ENCODE data around the gene ZCWPW1.
"Not testable (repeated sequence)": the region's sequence is repeated elsewhere in the genome, so short reads cannot be mapped to it uniquely, and the experiment has no call there.

ZCWPW1 gene

GRCh38 chr7:100387695-100388094, 40.8 kb downstream of the ZCWPW1 start:
- Histone ChIP-seq H3K9me3 (ENCODE audit: control insufficient read depth, low read length) (no peaks in the 10 kb centered on the region), H3K36me3 (ENCODE audit: control insufficient read depth, insufficient read depth, low read length) (no peaks in the 10 kb centered on the region), H3K4me3 (ENCODE audit: low read length) (no peak overlapping the region), H3K9ac (ENCODE audit: low read length) (no peak overlapping the region), H3K27me3 (ENCODE audit: control insufficient read depth, insufficient read depth, low read length) (no peaks in the 10 kb centered on the region), H3K4me1 (ENCODE audit: control insufficient read depth, insufficient read depth, low read length) (no peaks in the 10 kb centered on the region)

GRCh38 chr7:100386940-100387339, 41.6 kb downstream of the ZCWPW1 start:
- Histone ChIP-seq H3K27me3 (ENCODE audit: control insufficient read depth, insufficient read depth, low read length) (no peaks in the 10 kb centered on the region), H3K4me3 (ENCODE audit: low read length) (no peak overlapping the region), H3K4me1 (ENCODE audit: control insufficient read depth, insufficient read depth, low read length) (no peaks in the 10 kb centered on the region), H3K36me3 (ENCODE audit: control insufficient read depth, insufficient read depth, low read length) (no peaks in the 10 kb centered on the region), H3K9ac (ENCODE audit: low read length) (no peak overlapping the region), H3K9me3 (ENCODE audit: control insufficient read depth, low read length) (no peaks in the 10 kb centered on the region)

- Histone ChIP-seq H3K27me3 (ENCODE audit: control insufficient read depth, insufficient read depth, low read length) (peaks cover 2% of the 10 kb centered on the region), H3K4me1 (ENCODE audit: control insufficient read depth, insufficient read depth, low read length) (no peaks in the 10 kb centered on the region), H3K4me3 (ENCODE audit: low read length) (no peak overlapping the region), H3K36me3 (ENCODE audit: control insufficient read depth, insufficient read depth, low read length) (no peaks in the 10 kb centered on the region), H3K9ac (ENCODE audit: low read length) (no peak overlapping the region), H3K9me3 (ENCODE audit: control insufficient read depth, low read length) (no peaks in the 10 kb centered on the region)
Observed at GRCh38 chr7:100384628-100385294, 43.7 kb downstream of the ZCWPW1 start.

- H3K36me3 ChIP-seq (ENCODE audit: control insufficient read depth, insufficient read depth, low read length); H3K9me3 ChIP-seq (ENCODE audit: control insufficient read depth, low read length); H3K4me1 ChIP-seq (ENCODE audit: control insufficient read depth, insufficient read depth, low read length); H3K4me3 ChIP-seq (ENCODE audit: low read length); H3K27me3 ChIP-seq (ENCODE audit: control insufficient read depth, insufficient read depth, low read length); H3K9ac ChIP-seq (ENCODE audit: low read length): not testable (repeated sequence)
Observed at GRCh38 chr7:100382234-100382853, 46.2 kb downstream of the ZCWPW1 start.

GRCh38 chr7:100381531-100382233, 46.8 kb downstream of the ZCWPW1 start:
- not testable (repeated sequence) for H3K36me3 ChIP-seq (ENCODE audit: control insufficient read depth, insufficient read depth, low read length); H3K9ac ChIP-seq (ENCODE audit: low read length); H3K4me3 ChIP-seq (ENCODE audit: low read length); H3K9me3 ChIP-seq (ENCODE audit: control insufficient read depth, low read length); H3K4me1 ChIP-seq (ENCODE audit: control insufficient read depth, insufficient read depth, low read length); H3K27me3 ChIP-seq (ENCODE audit: control insufficient read depth, insufficient read depth, low read length)

- H3K4me3 ChIP-seq (ENCODE audit: low read length), result no peak overlapping the region
Observed at GRCh38 chr7:100380196-100380595, 48.3 kb downstream of the ZCWPW1 start.

GRCh38 chr7:100378114-100378755, 50.3 kb downstream of the ZCWPW1 start:
- Histone ChIP-seq H3K9ac (ENCODE audit: low read length) (no peak overlapping the region), H3K9me3 (ENCODE audit: control insufficient read depth, low read length) (no peaks in the 10 kb centered on the region), H3K36me3 (ENCODE audit: control insufficient read depth, insufficient read depth, low read length) (no peaks in the 10 kb centered on the region), H3K27me3 (ENCODE audit: control insufficient read depth, insufficient read depth, low read length) (peaks cover 2% of the 10 kb centered on the region), H3K4me1 (ENCODE audit: control insufficient read depth, insufficient read depth, low read length) (no peaks in the 10 kb centered on the region), H3K4me3 (ENCODE audit: low read length) (no peak overlapping the region)

More at GRCh38 chr7:100380196-100380595, 48.3 kb downstream of the ZCWPW1 start:
- Histone ChIP-seq H3K27me3 (ENCODE audit: control insufficient read depth, insufficient read depth, low read length) (peaks cover 2% of the 10 kb centered on the region), H3K36me3 (ENCODE audit: control insufficient read depth, insufficient read depth, low read length) (no peaks in the 10 kb centered on the region), H3K4me1 (ENCODE audit: control insufficient read depth, insufficient read depth, low read length) (no peaks in the 10 kb centered on the region), H3K9ac (ENCODE audit: low read length) (no peak overlapping the region), H3K9me3 (ENCODE audit: control insufficient read depth, low read length) (no peaks in the 10 kb centered on the region)

- Histone ChIP-seq H3K4me3 (ENCODE audit: low read length) (no peak overlapping the region), H3K9ac (ENCODE audit: low read length) (no peak overlapping the region), H3K27me3 (ENCODE audit: control insufficient read depth, insufficient read depth, low read length) (peaks cover 2% of the 10 kb centered on the region), H3K36me3 (ENCODE audit: control insufficient read depth, insufficient read depth, low read length) (no peaks in the 10 kb centered on the region), H3K4me1 (ENCODE audit: control insufficient read depth, insufficient read depth, low read length) (no peaks in the 10 kb centered on the region), H3K9me3 (ENCODE audit: control insufficient read depth, low read length) (no peaks in the 10 kb centered on the region)
Observed at GRCh38 chr7:100376066-100376465, 52.4 kb downstream of the ZCWPW1 start.

GRCh38 chr7:100374601-100375000, 53.9 kb downstream of the ZCWPW1 start:
- Histone ChIP-seq H3K9ac (ENCODE audit: low read length) (no peak overlapping the region), H3K4me3 (ENCODE audit: low read length) (no peak overlapping the region), H3K9me3 (ENCODE audit: control insufficient read depth, low read length) (no peaks in the 10 kb centered on the region), H3K36me3 (ENCODE audit: control insufficient read depth, insufficient read depth, low read length) (no peaks in the 10 kb centered on the region), H3K27me3 (ENCODE audit: control insufficient read depth, insufficient read depth, low read length) (no peaks in the 10 kb centered on the region), H3K4me1 (ENCODE audit: control insufficient read depth, insufficient read depth, low read length) (no peaks in the 10 kb centered on the region)

GRCh38 chr7:100373870-100374598, 54.5 kb downstream of the ZCWPW1 start:
- not testable (repeated sequence) for H3K4me1 ChIP-seq (ENCODE audit: control insufficient read depth, insufficient read depth, low read length); H3K9ac ChIP-seq (ENCODE audit: low read length); H3K9me3 ChIP-seq (ENCODE audit: control insufficient read depth, low read length); H3K4me3 ChIP-seq (ENCODE audit: low read length); H3K27me3 ChIP-seq (ENCODE audit: control insufficient read depth, insufficient read depth, low read length); H3K36me3 ChIP-seq (ENCODE audit: control insufficient read depth, insufficient read depth, low read length)

GRCh38 chr7:100373261-100373831, 55.2 kb downstream of the ZCWPW1 start, which contains the start of gene PILRA:
TSS of gene PILRA (plus strand) at chr7:100373487. CDS start at chr7:100373657, 170 bp downstream.
- Histone ChIP-seq H3K4me3 (ENCODE audit: low read length) (no peak within 1 kb of the TSS), H3K9me3 (ENCODE audit: control insufficient read depth, low read length) (no peaks in the 10 kb centered on the region), H3K27me3 (ENCODE audit: control insufficient read depth, insufficient read depth, low read length) (no peaks in the 10 kb centered on the region), H3K4me1 (ENCODE audit: control insufficient read depth, insufficient read depth, low read length) (no peaks in the 10 kb centered on the region), H3K36me3 (ENCODE audit: control insufficient read depth, insufficient read depth, low read length) (no peaks in the 10 kb centered on the region), H3K9ac (ENCODE audit: low read length) (peak within 1 kb of the TSS; percentile 43)

Data from mucosa of stomach (tissue), 1 donor.